Activated gamma-delta T cell treated with anti-CD3 and anti-CD28 coated beads, Interleukin-2, amount 50 U/mL, for 16 hours (primary cell): ENCODE results near the gene NCS1.
"Not testable (repeated sequence)": the region's sequence is repeated elsewhere in the genome, so short reads cannot be mapped to it uniquely, and the experiment has no call there.

ENCODE experiments used
- DNase-seq: peaks from one replicate; pipeline ENCODE4 v3.0.0-alpha.2; 2020; ENCODE audit warnings: low read depth

The NCS1 gene

DNA sequence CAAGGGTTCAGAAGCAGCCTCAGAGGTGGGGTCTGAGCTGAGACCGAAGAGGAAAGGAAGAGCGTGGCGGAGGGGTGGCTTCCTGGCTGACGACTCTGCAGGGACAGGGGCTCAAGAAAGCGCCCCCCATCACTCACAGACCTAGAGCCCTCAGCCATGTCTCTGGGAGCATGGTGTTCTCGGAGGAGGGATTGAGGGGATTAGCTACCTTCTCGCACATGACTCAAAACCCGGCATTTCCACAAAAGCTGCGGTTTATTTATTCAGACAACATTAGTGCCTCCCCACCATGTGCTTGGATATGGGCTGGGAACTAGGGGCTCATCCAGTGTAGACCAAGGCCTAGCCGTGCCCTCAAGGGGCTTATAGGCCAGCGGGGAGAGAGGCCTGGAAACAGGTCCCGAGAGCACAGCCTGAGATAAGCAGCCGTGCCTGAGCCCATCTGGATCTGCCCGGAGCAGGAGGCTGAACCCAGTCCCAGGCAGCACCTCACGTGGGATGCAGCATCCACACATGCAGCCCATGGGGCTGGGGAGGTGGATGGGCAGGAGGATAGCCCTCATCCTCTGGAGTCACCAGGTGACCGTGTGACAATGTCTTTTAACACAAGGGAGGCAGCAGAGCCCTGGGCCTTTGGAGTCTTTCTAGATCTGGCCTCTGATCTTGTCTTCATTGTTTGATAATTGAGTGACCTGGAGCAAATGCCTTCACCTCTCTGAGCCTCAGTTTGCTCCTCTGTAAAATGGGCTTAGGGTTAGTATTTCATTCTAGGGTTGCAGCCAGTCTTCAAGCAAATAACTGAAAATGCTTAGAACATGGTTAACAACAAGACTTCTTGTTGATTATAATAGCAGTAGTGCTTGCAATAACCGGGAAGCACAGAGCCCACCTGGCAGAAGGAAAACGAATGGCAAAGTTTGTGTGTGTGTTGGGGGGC is 92.5 kb downstream of the NCS1 start:
- DNase-seq = no peak

DNA sequence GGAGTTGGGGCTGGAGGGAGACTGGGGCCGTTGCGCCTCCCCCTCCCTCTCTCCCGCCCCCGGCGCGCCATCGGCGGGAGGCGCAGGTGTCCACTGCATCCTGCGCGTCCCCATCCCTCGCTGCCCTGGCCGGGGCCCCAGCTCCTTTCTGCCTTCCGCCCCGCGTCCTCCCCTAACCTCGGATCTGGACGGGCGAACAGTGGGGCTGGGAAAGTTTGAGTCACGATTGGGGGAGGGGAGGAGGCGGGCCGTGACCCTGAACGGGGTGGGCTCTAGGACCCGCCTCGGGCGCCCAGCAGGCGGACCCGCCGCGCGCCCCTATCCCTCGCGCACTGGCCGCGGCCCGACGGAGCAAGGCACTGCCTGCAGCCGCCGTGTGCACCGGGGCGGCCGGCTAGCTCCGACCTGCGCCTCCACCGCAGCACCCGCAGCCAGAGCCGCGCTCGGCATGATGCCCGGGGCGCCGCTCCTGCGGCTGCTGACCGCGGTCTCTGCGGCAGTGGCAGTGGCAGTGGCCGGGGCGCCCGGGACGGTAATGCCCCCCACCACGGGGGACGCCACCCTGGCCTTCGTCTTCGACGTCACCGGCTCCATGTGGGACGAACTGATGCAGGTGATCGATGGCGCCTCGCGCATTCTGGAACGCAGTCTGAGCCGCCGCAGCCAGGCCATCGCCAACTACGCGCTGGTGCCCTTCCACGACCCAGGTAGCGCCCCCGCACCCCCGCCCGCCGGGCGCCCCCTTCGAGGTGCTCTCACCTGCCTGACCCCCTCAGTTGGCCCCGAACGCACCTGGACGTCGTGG is 93.4 kb downstream of the NCS1 start, which contains the start of gene HMCN2:
Gene HMCN2, plus strand, starts transcription at position 330 of the 805 bp plus-strand sequence. Its CDS starts 119 bp downstream, at position 449.
- DNase-seq = no peak

DNA sequence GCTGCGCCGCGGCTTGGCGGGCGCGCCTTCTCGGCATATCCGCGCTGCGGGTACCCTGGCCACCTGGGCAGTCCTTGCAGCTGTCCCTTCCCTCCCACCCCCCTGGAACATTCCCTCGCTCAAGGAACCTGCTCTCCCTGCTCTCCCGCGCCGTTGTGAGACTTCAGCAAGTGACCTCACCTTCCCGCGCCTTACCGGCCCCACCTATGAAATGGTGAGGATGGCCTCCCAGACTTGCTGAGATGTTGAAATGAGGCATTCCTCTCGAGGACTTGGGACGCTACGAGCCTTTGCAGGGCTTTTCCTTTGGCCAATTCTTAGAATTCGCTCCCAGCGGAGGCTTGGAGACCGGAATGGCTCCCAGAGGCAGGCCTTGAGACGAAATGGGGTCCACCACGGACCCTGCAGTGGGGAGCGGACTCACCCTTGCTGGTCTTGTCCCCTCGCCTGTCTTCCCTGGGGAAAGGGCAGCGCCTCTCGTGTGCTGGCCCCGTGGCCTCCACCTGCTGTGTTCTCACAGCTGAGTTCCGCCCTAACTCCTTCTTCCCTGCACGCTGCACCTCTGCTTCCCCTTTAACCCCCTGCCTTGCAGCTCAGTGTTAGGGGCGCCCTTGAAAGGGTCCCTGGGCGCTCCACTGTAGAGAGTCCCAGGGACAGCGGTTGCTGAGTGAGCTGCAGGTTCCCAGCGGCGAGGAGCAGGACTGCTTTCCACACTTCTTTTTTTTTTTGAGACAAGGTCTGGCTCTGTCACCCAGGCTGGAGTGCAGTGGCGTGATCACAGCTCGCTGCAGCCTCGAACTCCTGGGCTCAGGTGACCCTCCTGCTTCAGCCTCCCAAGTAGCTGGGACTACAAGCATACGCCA is 94.3 kb downstream of the NCS1 start:
- no peak for DNase-seq

DNA sequence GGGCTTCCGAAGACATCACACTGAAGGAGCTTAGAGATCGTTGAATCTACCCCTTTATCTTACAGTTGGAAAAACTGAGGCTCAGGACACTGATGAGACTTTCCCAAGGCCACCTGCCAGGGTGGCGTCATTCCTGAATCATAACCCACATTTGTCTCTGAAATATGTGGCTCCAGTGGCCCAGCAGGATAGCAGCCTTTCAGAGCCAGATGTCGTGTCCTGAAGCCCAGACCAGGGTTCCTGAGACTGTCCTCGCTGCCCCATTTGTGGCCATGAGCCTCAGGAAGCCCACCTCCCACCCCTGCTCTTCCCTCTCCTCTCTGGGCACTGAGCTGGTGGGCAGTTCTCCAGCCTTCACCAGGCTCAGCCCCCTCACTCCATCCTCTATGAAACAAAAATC is 95.7 kb downstream of the NCS1 start:
- DNase-seq = no peak

DNA sequence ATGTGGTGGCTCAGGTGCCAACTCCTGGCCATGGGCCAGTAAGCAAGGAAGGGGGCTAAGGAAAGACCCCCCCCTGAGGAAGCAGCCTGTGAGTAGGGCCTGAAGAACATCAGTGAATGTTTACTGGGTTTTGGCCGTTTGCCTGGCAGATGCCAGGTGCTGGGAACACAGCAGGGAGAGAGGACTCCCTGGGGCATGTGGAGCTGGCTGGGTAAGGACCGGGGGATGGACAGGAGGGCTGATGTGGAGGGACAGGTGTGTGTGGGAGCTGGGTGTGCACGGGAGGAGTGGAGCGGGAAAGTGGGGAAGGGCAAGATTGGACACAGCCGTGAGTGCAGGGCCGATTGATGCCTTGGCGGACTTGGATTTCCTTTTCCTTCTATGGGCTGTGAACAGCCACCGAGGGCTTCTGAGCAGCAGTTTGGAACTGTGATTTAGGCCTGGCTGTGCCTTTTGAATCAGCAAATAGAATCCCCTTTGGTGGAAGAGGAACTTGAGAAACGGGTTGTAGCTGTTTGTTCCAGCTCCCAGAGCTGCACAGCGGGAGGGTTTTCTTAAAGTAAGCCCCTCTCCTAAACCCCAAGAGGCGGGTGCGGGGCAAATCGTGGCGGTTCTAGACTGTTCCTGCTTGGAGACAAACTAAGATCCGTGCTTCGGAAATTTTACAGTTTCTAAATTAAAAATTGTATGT is 96.5 kb downstream of the NCS1 start:
- no peak for DNase-seq

DNA sequence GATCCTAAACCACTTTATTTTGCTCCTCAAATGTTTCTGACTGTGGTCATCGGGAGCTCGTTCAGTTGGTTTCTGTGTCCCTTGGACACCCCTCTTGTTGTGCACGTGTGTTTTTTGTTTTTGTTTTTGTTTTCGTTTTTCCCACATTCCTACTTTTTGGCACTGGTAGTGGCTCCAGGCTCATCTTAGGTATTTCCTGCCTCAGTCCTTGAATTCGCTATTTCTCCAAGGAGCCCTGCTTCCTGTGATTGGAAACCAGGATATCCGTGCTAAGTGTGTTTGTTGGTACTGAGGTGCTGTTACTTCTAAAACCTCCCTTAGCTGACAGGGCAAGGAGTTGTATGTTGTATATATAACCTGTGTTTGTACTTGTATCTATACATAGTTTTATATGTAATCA is 99.3 kb downstream of the NCS1 start:
- DNase-seq = no peak

DNA sequence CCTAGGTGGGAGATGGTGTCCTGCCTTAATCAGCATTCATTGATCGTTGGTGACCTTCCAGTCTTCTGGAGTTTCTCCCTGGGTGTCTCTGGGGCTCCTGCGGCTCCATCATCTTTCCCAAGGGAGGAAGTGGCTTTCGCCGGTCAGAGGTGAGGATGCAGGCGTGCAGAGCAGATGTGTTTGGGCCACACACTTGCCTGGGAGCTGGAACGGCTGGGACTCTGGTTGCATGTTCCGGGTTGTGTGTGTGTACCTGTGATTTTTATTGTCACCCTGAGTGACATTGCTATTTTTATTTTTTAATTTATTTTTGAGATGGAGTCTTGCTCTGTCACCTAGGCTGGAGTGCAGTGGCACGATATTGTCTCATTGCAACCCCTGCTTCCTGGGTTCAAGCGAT is 103.0 kb downstream of the NCS1 start:
- DNase-seq = no peak

DNA sequence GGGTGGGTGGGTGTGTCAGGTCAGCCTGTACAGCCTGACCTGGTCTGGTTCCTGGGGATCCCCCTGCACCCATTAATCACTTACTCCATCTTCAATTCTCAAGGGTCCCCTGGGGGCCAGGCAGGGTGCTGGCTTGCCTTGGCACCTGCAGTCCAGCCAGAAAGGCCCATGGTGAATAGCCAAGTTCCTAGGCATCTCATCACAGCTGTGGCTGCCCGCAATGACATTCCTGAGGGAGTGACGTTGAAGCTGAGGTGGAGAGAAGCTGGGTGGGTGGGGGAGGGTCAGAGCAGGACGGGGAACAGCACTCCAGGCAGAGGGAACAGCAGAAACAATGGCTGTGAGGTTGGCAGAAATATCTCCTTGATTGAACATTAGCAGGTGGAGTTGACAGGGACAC is 103.9 kb downstream of the NCS1 start:
- DNase-seq = no peak

DNA sequence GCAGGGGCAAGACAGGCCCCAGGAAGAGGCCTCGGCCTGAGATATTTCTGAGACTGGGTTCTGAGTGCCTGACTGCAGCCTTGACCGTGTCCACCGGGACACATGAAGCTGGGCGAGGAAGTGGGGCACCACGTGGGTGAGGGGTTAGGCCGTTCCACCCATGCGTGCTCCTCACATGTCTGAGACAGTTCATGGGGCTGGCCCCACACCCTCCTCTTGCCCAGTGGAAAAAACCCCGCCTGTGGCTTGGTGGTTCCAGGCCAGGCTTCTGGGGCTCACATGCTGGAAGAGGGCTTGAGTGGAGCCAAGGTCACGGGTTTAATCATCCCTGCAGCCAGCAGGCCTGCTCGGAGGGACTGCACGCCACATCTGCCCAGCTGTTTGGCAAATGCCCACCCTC is 104.8 kb downstream of the NCS1 start:
- no peak for DNase-seq

DNA sequence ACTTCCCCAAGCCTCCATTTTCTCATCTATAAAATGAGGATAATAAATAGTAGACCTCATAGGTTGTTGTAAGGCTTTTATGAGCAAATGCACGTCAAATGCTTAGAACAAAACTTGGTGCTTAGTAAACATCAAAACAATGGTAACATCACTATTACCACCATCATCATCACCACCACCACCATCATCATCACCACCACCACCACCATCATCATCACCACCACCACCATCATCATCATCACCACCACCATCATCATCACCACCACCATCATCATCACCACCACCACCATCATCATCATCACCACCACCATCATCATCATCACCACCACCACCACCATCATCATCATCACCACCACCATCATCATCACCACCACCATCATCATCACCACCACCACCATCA is 105.3 kb downstream of the NCS1 start:
- not testable (repeated sequence) for DNase-seq

DNA sequence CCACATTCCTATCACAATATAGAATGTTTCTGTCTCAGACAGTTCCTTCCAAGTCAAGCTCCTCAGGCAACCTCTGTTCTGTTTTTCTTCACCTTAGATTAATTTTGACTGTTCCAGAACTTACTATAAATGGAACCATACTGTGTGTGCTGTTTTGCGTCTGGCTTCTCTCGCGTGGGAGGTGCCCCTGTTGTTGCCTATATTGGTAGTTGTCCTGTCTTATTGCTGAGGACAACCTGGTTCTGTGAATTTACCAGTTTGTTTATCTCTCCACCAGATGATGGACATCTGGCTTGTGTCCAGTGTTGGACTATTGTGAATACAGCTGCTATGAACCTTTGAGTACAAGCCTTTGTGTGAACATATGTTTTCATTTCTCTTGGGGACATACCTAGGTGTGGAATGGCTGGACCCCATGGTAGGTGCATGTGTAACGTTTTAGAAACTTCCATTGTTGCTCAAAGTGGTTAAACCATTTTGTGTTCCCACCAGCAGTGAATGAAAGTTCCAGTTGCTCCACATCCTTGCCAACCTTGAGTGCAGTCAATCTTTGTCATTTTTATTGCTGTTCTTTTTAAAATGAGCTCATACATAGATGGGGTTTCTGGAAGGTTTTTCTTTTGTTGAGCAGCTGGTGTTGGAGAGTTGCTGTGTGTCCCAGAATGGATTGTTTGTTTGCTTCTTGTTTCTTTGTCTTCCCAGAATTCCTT is 111.5 kb downstream of the NCS1 start:
- DNase-seq = no peak

DNA sequence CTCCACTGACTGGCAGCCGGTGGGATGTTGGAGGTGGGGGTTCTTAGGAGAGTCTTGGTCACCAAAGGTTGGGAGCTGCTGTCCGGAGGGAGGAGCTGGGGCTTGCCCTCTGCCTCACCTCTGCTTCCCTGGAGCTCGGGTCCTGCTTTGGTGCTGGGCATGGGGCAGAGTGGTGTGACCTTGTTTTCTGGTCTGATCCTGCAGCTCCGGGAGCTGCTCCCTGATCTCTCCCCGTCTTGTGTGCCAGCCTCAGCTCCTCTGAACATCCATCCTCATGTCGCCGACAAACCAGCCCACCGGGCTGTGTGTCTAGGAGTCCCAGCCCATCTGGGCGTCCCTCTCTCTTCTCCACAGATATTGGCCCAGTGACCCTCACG is 112.0 kb downstream of the NCS1 start:
- DNase-seq = no peak

DNA sequence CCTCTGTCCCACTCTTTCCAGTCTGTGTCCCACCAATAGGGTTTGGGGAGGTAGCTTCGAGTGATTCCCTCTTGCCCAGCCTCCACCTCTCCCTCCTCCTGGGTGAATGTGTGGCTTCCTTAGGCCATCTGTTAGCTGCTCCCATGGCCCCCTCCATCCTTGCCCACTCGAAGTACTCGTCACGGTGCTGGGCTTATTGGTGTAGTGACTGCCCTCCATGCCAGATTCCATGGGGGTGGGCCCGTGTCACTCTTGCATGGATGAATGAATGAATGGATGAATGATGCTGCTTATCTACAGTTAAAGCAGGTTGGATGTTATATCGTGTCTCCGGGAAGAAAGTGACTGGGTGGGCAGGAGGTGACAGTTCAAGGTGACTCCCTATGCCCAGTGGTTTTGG is 112.5 kb downstream of the NCS1 start:
- DNase-seq = no peak

DNA sequence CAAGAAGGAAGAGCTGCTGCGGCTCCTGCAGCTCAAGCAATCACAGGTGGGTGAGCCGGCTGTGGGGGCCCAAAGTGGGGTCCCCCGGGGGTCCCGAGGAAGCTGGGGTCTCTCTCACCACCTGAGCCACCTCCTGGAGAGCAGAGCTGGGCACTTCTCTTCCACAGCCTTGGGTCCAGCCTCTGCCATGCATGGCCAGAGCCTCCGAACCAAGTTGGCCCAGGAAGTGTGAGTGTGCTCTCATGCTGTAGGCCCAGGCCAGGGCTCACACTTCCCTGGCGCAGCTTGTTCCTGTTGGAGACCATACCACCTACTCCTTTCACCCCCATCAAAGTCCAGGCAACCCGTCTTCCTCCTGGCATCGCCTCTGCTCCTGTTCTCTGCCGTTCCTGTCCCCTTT is 113.1 kb downstream of the NCS1 start:
- DNase-seq = no peak

DNA sequence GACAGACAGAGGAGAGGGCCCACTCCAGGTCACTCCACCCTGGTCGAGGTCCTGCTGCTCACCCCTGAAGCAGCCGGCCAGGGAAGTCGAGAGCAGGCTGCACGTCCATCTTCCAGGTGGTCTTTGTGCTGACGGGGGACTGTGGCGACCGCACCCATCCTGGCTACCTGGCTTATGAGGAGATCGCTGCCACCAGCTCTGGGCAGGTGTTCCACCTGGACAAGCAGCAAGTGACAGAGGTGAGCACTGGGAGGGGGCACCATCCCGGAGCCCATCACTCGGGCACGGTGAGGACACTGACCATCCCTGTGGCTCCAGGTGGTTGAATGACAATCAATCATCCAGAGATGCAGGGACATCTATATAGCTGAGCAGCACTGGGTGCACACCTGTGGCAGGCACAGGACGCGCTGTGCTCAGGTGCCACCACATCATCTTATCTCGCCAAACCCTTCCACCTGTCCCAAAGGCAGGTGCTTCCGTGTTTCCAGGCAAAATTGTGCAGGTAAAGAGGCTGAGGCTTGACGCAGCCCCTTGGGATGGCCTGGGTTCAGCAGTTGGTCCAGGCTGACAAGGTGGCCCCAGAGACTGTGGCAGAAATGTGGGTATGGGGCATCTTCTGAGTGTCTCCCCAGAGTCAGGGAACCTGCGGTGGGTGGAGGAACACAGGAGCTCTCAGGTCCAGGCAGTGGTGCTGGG is 114.0 kb downstream of the NCS1 start:
- DNase-seq = no peak
